DND-41 (cell line): ENCODE data around the gene PIGV.
"Not testable (repeated sequence)": the region's sequence is repeated elsewhere in the genome, so short reads cannot be mapped to it uniquely, and the experiment has no call there.

Experiments
- ATAC-seq: fragments of 200-7000 bp; cut with Tn5 transposase; 3 replicates; pipeline ENCODE4 v1.9.1; 2021; ENCODE audit warnings: low read depth; ENCODE audit not compliant: insufficient read depth
- DNase-seq: peaks from one replicate; pipeline ENCODE4 v3.0.0-alpha.2; 2020
- H2AFZ ChIP-seq: 2 replicates; pipeline ENCODE4 v1.6.0; 2012; ENCODE audit warnings: low read depth, low read length
- H3K27ac ChIP-seq: 2 replicates; pipeline ENCODE4 v1.5.1; 2012; ENCODE audit warnings: low read length, inconsistent platforms
- H3K27me3 ChIP-seq: fragments of 200-600 bp; sonication (generic); 2 replicates; pipeline ENCODE4 v1.6.0; 2012; ENCODE audit warnings: low read length, mild to moderate bottlenecking, inconsistent platforms; ENCODE audit not compliant: insufficient read depth, poor library complexity
- H3K36me3 ChIP-seq: 2 replicates; pipeline ENCODE4 v1.5.1; 2012; ENCODE audit warnings: low read length, inconsistent platforms; ENCODE audit not compliant: insufficient read depth
- H3K4me1 ChIP-seq: 2 replicates; pipeline ENCODE4 v1.5.1; 2012; ENCODE audit warnings: mild to moderate bottlenecking, low read length; ENCODE audit not compliant: insufficient read depth
- H3K4me2 ChIP-seq: 2 replicates; pipeline ENCODE4 v1.6.0; 2012; ENCODE audit warnings: mild to moderate bottlenecking, moderate library complexity, low read length, inconsistent platforms; ENCODE audit not compliant: insufficient read depth
- H3K4me3 ChIP-seq, 2 experiments: fragments of 200-600 bp in 1 of 2; shearing (Covaris generic) in 1 of 2; 2 replicates each; pipeline ENCODE4 v1.5.1; 2012 to 2016; ENCODE audit warnings: inconsistent platforms in 2 of 2, low read length in 2 of 2, mild to moderate bottlenecking in 2 of 2, low read depth in 1 of 2, moderate library complexity in 1 of 2
- H3K79me2 ChIP-seq: 2 replicates; pipeline ENCODE4 v1.6.0; 2012; ENCODE audit warnings: low read length, inconsistent platforms; ENCODE audit not compliant: insufficient read depth
- H3K9ac ChIP-seq: 2 replicates; pipeline ENCODE4 v1.6.0; 2012; ENCODE audit warnings: low read depth, mild to moderate bottlenecking, inconsistent platforms, low read length, moderate library complexity
- H3K9me3 ChIP-seq: 2 replicates; pipeline ENCODE4 v1.5.1; 2012; ENCODE audit warnings: low read length, moderate library complexity, mild to moderate bottlenecking, inconsistent platforms; ENCODE audit not compliant: insufficient read depth, severe bottlenecking
- H4K20me1 ChIP-seq: 2 replicates; pipeline ENCODE4 v1.6.0; 2012; ENCODE audit warnings: low read length; ENCODE audit not compliant: insufficient read depth
- CTCF ChIP-seq: IDR thresholded peaks from 2 replicates; pipeline ENCODE4 v1.5.1; 2012; ENCODE audit warnings: borderline replicate concordance, low read length, moderate library complexity, mild to moderate bottlenecking; ENCODE audit not compliant: poor library complexity, severe bottlenecking; ENCODE audit errors: extremely low read depth
- EZH2 ChIP-seq: IDR thresholded peaks from 3 replicates; pipeline ENCODE4 v1.6.1; 2012; ENCODE audit warnings: borderline replicate concordance, low read depth, mild to moderate bottlenecking, moderate library complexity, low read length, inconsistent platforms; ENCODE audit not compliant: severe bottlenecking

The PIGV gene

GRCh38 chr1:26799479-26800142 lies 11.9 kb downstream of the PIGV start:
- H3K27ac ChIP-seq: no peak overlapping the region
- ATAC-seq: peak; percentile 58; the same call in 2 of the 3 replicates
- TF ChIP-seq CTCF (no peak), EZH2 (no peak)
- no peak overlapping the region for H3K4me2 ChIP-seq
- no peaks in the 10 kb centered on the region for H3K79me2 ChIP-seq
- H3K9me3 ChIP-seq: no peaks in the 10 kb centered on the region
- H3K4me1 ChIP-seq: peaks cover 10% of the 10 kb centered on the region
- H2AFZ ChIP-seq: no peak overlapping the region
- H3K9ac ChIP-seq: no peak overlapping the region
- no peaks in the 10 kb centered on the region for H3K36me3 ChIP-seq
- no peak overlapping the region for H3K4me3 ChIP-seq
- H3K27me3 ChIP-seq: no peaks in the 10 kb centered on the region
- no peak for DNase-seq
- no peaks in the 10 kb centered on the region for H4K20me1 ChIP-seq

- not testable (repeated sequence) for H4K20me1 ChIP-seq, DNase-seq, H2AFZ ChIP-seq, H3K4me2 ChIP-seq, H3K4me3 ChIP-seq, H3K9me3 ChIP-seq, ATAC-seq, H3K79me2 ChIP-seq, H3K9ac ChIP-seq, H3K36me3 ChIP-seq, H3K27ac ChIP-seq, H3K27me3 ChIP-seq
- H3K4me1 ChIP-seq: peaks cover 10% of the 10 kb centered on the region
Measured at GRCh38 chr1:26803932-26804331, 16.2 kb downstream of the PIGV start.

GRCh38 chr1:26810105-26810504 lies 22.4 kb downstream of the PIGV start:
- peak; percentile 88 for ATAC-seq
- not testable (repeated sequence) for H4K20me1 ChIP-seq, H3K79me2 ChIP-seq, H3K4me1 ChIP-seq, H3K27ac ChIP-seq, H3K27me3 ChIP-seq, H3K36me3 ChIP-seq, H3K4me3 ChIP-seq, H3K9me3 ChIP-seq, H3K9ac ChIP-seq
- Histone ChIP-seq H3K4me2 (peak overlapping the region; percentile 14; the same call in 1 of the 2 replicates), H2AFZ (peak overlapping the region; percentile 49; the same call in 1 of the 2 replicates)
- DNase-seq: peak; percentile 83
- TF ChIP-seq CTCF: peak; percentile 82

- H3K27me3 ChIP-seq: no peaks in the 10 kb centered on the region
- no peak overlapping the region for H2AFZ ChIP-seq
- H3K36me3 ChIP-seq: no peaks in the 10 kb centered on the region
- H3K9me3 ChIP-seq: no peaks in the 10 kb centered on the region
- no peak overlapping the region for H3K27ac ChIP-seq
- H3K4me3 ChIP-seq: no peak overlapping the region
- H3K4me1 ChIP-seq: no peaks in the 10 kb centered on the region
- no peak for DNase-seq
- no peak overlapping the region for H3K9ac ChIP-seq
- H3K4me2 ChIP-seq: no peak overlapping the region
- TF ChIP-seq EZH2 (no peak), CTCF (no peak)
- ATAC-seq: no peak
- no peaks in the 10 kb centered on the region for H4K20me1 ChIP-seq
- H3K79me2 ChIP-seq: no peaks in the 10 kb centered on the region
Measured at GRCh38 chr1:26811057-26811456, 23.3 kb downstream of the PIGV start.
